ENCODE results near the gene FUBP3.
A peak's percentile ranks its signal among the peaks of the same experiment; 100 is the strongest.
"Not testable (repeated sequence)": the region's sequence is repeated elsewhere in the genome, so short reads cannot be mapped to it uniquely, and the experiment has no call there.

FUBP3 gene

DNA sequence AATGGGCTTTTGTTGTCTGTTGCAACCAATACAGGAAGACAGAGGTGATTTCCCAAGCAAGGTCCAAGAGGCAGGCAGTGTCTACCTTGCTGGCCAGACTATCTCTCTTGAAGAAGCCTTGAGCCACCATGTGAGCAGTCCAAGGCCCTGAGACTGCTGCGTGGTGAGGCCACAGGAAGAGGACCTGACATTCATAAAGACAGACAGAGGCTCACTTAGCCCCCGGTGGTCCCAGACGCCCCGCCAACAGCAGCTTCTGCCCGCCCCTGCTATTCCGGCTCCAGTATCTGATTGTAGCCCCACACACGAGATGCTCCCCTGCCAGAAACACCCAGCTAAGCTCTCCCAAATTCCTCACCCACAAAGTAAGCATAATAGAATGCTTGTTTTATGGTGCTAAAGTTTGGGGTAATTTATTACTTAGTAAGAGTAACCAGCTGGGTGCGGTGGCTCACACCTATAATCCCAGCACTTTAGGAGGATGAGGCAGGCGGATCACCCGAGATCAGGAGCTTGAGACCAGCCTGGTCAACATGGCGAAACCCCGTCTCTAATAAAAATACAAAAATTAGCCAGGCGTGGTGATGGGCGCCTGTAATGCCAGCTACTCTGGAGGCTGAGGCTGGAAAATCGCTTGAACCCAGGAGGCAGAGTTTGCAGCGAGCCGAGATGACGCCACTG is 22.8 kb upstream of the FUBP3 start:
- no peak for DNase-seq

DNA sequence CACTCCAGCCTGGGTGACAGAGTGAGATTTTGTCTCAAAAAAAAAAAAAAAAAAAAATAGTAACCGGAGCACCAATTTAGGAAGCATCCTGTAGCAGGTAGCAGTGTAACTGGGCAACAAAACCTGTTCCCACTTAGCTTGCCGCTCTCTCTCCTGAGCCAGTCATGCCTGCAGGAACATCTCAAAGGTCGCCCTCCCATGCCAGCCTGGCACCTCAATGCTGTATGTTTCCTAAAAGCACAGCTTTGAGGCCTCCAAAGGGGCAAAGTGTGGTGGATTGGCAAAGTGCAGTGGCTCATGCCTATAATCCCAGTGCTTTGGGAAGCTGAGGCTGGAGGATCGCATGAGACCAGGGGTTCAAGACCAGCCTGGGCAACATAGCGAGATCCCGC is 22.3 kb upstream of the FUBP3 start:
- DNase-seq, result no peak

GRCh38 chr9:130561056-130561455 is 18.3 kb upstream of the FUBP3 start:
- no peak for DNase-seq

DNA sequence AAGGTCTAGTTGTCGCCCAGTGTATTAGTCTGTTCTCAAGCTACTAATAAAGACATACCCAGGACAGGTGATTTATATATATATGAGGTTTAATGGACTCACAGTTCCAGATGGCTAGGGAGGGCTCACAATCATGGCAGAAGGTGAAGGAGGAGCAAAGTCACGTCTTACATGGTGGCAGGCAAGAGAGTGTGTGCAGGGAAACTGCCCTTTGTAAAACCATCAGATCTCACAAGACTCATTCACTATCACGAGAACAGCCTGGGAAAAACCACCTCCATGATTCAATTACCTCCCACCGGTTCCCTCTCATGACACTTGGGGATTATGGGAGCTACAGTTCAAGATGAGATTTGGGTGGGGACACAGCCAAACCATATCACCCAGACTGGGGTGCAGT is 16.9 kb upstream of the FUBP3 start:
- not testable (repeated sequence) for DNase-seq

- no peak for DNase-seq
These were observed 15.6 kb upstream of the FUBP3 start for GRCh38 chr9:130563797-130564196.

- no peak for DNase-seq
These were observed 13.6 kb upstream of the FUBP3 start for GRCh38 chr9:130565792-130566191.

DNA sequence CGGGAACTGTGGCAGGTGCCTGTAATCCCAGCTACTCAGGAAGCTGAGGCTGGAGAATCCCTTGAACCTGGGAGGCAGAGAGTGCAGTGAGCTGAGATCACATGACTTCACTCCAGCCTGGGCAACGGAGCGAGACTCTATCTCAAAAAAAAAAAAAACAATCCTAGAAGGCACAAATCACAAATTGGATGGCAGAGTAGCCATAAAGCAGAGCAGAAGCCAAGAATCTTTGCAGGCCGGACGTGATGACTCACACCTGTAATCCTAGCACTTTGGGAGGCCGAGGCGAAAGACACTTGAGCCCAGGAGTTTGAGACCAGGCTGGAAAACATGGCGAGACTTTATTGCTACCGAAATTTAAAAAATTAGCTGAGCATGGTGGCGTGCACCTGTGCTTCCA is 9.2 kb upstream of the FUBP3 start:
- DNase-seq, result peak; percentile 16

GRCh38 chr9:130575514-130575913 is 3.9 kb upstream of the FUBP3 start:
- no peak for DNase-seq

GRCh38 chr9:130576176-130576575 is 3.2 kb upstream of the FUBP3 start:
- DNase-seq, result no peak

DNA sequence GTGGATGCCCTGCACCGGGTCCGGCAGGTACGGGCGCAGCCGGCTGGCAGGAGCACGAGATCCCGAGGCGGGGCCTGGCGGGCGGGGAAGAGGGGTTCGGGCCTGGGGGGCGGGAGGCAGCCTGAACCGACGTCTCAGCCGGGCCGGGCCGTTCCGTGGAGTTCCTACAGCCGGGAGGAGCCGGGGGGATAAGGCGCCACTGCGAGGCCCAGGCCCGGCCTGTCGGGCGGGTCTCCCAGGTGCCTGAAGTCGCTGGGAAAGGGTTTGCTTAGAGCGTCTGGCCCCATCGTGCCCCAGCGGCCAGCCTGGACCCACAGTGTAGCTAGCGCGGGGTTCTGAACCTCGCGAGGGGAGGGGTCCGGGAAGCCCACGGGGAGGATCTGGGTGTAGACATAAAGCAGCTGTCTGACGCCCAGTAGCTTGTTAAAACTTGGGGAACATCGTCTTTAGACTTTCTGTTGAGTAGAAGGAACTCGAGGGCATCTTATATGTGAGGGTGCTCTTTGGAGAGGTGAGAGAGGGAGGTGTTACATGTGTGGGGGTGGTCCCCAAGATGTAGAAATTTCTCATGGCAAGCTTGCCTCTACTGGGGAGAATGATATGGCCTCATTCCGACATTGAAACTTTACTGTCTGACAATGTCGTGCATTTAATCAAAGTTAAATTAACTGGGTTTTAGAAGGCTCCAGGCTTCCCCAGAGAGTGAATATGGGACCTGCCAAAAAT is 524 bp downstream of the FUBP3 start:
- DNase-seq, result no peak

DNA sequence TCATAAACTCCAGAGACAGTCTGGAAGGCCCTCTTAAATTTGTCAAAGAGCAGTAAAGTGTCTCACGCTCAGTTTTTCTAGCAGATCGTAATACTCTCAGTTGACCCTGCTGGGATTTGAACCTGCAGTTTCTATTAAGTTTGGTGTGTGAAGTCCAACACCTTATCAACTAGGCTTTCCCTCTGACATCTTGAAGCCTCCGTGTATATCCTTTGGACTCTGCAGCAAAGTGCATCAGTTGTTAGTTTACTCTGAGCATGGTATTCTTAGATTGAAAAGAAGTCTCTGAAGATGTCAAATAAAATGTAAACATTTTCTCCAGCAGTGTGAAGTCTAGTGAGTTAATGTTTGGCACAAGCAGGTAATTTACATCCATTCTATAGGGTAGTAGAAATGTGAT is 2.4 kb downstream of the FUBP3 start:
- no peak for DNase-seq

DNA sequence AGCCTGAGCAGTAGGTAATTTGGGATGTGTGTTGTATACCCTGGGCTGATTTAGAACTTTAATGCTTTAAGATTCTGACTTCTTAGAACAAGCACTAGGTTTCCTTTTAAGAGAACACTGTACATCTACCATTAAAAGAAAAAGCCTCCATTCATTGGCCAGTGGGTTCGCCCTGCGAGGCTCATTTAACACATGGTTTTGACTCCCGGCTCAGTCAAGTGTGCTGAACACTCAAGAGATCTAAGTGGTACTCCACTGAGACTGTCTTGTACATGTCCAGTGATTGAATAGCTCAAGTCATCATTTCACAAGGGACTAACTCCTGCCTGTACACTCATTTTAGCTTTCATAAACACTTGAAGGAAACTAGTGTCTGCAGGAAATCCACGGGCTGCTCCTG is 3.9 kb downstream of the FUBP3 start:
- DNase-seq, result no peak

DNA sequence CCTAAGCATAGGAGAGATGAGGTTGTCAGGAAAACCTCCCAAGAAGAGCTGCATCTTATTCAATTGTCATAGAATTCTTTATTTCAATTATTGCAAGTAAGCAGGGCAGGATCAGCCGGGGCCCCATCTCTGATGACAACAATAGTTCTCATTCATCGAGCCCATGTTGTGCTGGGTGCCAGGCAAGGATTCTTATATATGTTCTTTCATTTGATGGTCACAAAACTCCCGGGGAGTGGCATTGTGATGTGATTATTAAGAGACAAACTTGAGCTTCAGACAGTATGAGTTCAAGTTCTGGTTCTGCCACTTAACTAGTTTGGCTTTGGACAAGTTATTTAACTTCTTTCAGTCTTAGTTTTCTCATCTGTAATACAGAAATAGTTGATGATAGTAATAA is 8.5 kb downstream of the FUBP3 start:
- DNase-seq, result no peak

- DNase-seq, result no peak
These were observed 9.0 kb downstream of the FUBP3 start for GRCh38 chr9:130588416-130588815.

- DNase-seq, result no peak
These were observed 10.4 kb downstream of the FUBP3 start for GRCh38 chr9:130589754-130590153.

DNA sequence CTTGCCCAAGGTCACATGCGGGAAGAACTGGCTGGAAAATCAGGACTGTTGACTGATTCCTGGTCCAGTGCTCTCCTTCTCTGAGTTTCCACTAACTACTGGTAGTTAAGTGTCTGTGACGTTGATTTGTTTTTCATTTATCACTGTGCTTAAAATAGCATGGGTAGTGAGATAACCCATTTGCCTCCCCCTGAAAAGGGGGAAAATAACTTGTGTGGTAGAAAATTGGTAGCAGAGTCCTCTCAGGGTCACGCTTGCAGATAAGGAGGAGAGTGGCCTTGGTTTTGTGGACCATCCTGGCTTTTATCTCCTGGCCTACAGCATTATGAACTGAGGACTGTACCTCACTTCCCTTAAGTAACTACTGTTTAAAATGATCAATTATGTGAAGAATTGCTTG is 10.9 kb downstream of the FUBP3 start:
- DNase-seq, result no peak

GRCh38 chr9:130593020-130593419 is 13.6 kb downstream of the FUBP3 start:
- no peak for DNase-seq

GRCh38 chr9:130597228-130597627 is 17.9 kb downstream of the FUBP3 start:
- DNase-seq, result no peak

GRCh38 chr9:130598188-130598587 is 18.8 kb downstream of the FUBP3 start:
- no peak for DNase-seq

DNA sequence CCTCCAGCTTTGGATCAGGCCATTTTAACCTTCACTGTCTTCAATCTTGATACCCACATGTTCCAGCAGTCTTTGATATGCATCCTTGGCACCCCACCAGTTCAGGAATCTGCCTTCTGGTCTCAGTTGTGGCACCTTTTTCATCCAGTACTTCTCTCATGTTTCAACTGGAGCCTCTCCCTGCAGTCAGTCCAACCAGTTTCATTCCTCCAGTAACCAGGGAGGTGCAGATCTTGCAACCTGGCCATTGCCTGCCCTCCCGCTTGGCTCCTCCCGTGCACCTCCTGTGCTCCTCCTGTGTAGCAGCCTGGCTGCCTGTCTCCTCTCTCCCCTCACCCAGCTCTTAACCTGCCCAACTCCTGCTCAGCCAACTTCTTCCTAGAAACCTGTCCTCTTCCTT is 20.2 kb downstream of the FUBP3 start:
- DNase-seq, result no peak

GRCh38 chr9:130601100-130601499 is 21.7 kb downstream of the FUBP3 start:
- no peak for DNase-seq

GRCh38 chr9:130604295-130604694 is 24.9 kb downstream of the FUBP3 start:
- DNase-seq, result no peak

DNA sequence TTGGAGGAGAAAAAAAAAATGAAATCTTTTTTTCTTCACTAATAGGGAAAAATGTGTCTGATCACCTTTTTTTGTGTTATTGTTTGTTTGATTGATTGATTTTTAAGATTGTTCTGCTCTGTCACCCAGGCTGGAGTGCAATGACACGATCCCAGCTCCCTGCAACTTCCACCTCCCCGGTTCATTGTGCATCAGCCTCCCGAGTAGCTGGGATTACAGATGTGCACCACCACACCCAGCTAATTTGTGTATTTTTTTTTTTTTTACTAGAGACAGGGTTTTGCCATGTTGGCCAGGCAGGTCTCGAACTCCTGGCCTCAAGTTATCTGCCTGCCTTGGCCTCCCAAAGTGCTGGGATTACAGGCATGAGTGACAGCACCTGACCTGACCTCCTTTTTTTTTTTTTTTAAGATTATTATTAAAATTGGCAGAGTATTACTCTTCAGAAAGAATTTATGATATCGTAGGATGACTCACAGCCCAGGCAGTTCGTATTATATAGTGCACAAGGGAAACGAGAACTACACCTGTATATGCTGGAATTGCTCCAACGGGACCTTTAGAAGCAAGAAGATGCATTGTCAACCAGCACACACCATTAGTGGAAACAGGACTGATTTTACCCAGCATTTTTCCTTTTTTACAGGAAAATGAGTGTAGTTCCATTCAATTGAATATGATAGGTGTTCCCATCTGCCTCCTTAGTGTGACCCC is 27.7 kb downstream of the FUBP3 start:
- DNase-seq, result peak; percentile 62
